Effector CD8-positive, alpha-beta T cell (primary cell): ENCODE measurements around the gene SLC48A1.

ENCODE experiments used
- DNase-seq: peaks from one replicate; lab custom pipeline; 2025; lab: John Stamatoyannopoulos, UW
- total RNA-seq, 4 experiments: gene quantifications; one replicate each; lab custom pipeline; 2026; lab: John Stamatoyannopoulos, UW

Gene SLC48A1
- 4.6 to 8.8 (median 7.5) reads per million in 4 experiments for total RNA-seq

- peak; percentile 53 for DNase-seq
Measured at GRCh38 chr12:47773062-47773857, at the start of gene SLC48A1. Gene SLC48A1 (plus strand): TSS chr12:47773238. CDS start chr12:47773305, 67 bp downstream.

- no peak for DNase-seq
Measured at GRCh38 chr12:47725091-47725772, 47.8 kb upstream of the SLC48A1 start, which contains the start of gene ENDOU. Gene ENDOU (minus strand): TSS chr12:47725490. CDS start chr12:47725413, 77 bp downstream.

- DNase-seq: no peak
Measured at GRCh38 chr12:47725893-47726292, 47.1 kb upstream of the SLC48A1 start.

GRCh38 chr12:47729233-47729632 is 43.8 kb upstream of the SLC48A1 start:
- no peak for DNase-seq

- no peak for DNase-seq
Measured at GRCh38 chr12:47730341-47730744, 42.7 kb upstream of the SLC48A1 start.

GRCh38 chr12:47731723-47732122 is 41.3 kb upstream of the SLC48A1 start:
- no peak for DNase-seq

GRCh38 chr12:47732504-47732903 is 40.5 kb upstream of the SLC48A1 start:
- DNase-seq: no peak

- DNase-seq: no peak
Measured at GRCh38 chr12:47733142-47733541, 39.9 kb upstream of the SLC48A1 start.

- DNase-seq: no peak
Measured at GRCh38 chr12:47734725-47735480, 38.1 kb upstream of the SLC48A1 start.

GRCh38 chr12:47735649-47736048 is 37.4 kb upstream of the SLC48A1 start:
- no peak for DNase-seq

GRCh38 chr12:47736216-47736615 is 36.8 kb upstream of the SLC48A1 start:
- no peak for DNase-seq

- DNase-seq: no peak
Measured at GRCh38 chr12:47736877-47737676, 36.0 kb upstream of the SLC48A1 start.

GRCh38 chr12:47737936-47738594 is 35.0 kb upstream of the SLC48A1 start:
- DNase-seq: no peak

- DNase-seq: no peak
Measured at GRCh38 chr12:47739297-47739696, 33.7 kb upstream of the SLC48A1 start.

- DNase-seq: no peak
Measured at GRCh38 chr12:47739979-47740378, 33.1 kb upstream of the SLC48A1 start.

GRCh38 chr12:47740606-47741339 is 32.3 kb upstream of the SLC48A1 start:
- no peak for DNase-seq

GRCh38 chr12:47741340-47741703 is 31.7 kb upstream of the SLC48A1 start:
- DNase-seq: peak; percentile 45

GRCh38 chr12:47742253-47742825 is 30.7 kb upstream of the SLC48A1 start:
- DNase-seq: peak; percentile 66

- DNase-seq: no peak
Measured at GRCh38 chr12:47743311-47743860, 29.7 kb upstream of the SLC48A1 start.
